Tibial nerve (tissue), 3 donors: ENCODE results near the gene TMEM26.

Experiments used
- POLR2A ChIP-seq, 2 donors: fragments of 450-650 bp; IDR thresholded peaks; one replicate each; pipeline ENCODE4 v1.6.1; 2017; ENCODE audit warnings: antibody characterized with exemption in 2 of 2, mild to moderate bottlenecking in 2 of 2, moderate library complexity in 2 of 2
- TF ChIP-seq, protein P1 (sequence below), 5 experiments: fragments of 200-600 bp in 3 of 5; fragments of 450-650 bp in 2 of 5; sonication (generic) in 3 of 5; IDR thresholded peaks; one replicate each; pipeline ENCODE4 v1.5.1; 2016 to 2019; ENCODE audit warnings: antibody characterized with exemption in 5 of 5, mild to moderate bottlenecking in 3 of 5, moderate library complexity in 2 of 5

DNA sequence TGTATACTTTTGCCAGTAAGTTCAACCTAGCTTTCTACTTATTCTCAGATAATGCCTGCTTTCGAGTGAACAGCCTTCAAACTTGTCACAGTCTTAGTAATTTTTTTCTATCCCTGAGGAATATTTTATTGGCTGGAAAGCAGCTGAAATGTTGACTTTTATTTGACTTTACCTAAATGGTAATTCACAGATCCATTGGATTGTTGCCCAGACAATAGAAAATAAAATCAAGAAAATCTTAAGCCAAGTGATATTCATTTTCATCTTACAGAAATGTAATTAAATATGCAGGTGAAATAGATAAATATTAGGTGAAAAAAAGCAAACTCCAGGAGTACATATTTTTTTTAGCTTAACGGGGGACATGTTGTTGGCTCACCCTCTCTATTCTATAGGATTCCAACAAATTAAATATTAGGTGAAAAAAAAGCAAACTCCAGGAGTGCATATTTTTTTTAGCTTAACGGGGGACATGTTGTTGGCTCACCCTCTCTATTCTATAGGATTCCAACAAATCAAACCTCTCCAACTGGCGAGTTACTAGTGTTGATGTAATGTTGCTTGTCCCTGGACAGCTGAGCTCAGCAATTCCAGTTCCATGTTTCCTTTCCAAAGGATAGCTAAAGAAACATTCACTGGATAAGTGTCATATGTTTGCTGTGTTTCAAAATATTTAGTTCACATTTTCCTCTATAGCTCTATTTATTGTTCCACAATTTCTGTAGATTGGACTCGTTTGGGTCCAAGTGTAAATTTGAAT lies 4.2 kb downstream of the TMEM26 start:
- no peak for TF ChIP-seq POLR2A (IDR thresholded peaks at IDR 0.05)
- TF ChIP-seq, protein P1, sequence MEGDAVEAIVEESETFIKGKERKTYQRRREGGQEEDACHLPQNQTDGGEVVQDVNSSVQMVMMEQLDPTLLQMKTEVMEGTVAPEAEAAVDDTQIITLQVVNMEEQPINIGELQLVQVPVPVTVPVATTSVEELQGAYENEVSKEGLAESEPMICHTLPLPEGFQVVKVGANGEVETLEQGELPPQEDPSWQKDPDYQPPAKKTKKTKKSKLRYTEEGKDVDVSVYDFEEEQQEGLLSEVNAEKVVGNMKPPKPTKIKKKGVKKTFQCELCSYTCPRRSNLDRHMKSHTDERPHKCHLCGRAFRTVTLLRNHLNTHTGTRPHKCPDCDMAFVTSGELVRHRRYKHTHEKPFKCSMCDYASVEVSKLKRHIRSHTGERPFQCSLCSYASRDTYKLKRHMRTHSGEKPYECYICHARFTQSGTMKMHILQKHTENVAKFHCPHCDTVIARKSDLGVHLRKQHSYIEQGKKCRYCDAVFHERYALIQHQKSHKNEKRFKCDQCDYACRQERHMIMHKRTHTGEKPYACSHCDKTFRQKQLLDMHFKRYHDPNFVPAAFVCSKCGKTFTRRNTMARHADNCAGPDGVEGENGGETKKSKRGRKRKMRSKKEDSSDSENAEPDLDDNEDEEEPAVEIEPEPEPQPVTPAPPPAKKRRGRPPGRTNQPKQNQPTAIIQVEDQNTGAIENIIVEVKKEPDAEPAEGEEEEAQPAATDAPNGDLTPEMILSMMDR (IDR thresholded peaks at IDR 0.05), result no peak
